Hindlimb muscle (tissue), 1 donor: Measurements from ENCODE around the gene TMEM11. TPM values are rescaled to one million over a fixed set of nuclear protein-coding genes. Genes with fewer than 3 reads are reported as not detected.

Experiments
- DNase-seq: peaks from one replicate; pipeline ENCODE4 v3.0.0-alpha.2; 2013
- polyA plus RNA-seq: library from polyadenylated mRNA; unstranded; fragments of 120-200 nt; gene quantifications from one replicate; pipeline ENCODE4 v1.2.1, GENCODE V29; 2013; ENCODE audit not compliant: insufficient read length

Gene TMEM11
- polyA plus RNA-seq, 1 donor: 30.4 TPM

- no peak for DNase-seq
Observed at GRCh38 chr17:21177854-21178600, 35.9 kb downstream of the TMEM11 start.

DNA sequence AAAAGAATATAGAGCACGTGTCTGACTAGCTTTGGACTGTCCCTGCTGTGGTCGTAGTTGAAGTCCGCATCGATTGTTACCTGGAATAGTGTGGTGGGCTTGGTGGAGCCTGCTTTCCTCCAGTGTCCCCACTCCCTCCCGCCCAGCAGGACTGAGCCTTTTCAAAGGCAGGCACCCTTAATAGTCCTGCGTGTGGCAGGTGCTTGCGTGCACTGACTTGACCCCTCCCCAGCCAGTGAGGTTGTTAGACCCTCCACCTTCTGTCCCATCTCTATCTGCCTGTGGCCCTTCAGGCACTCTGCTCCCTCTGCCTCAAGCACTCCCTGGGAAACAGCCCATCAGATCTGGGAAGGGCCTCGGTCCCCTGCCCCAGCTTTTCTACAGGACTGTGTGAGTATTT is 36.6 kb downstream of the TMEM11 start:
- no peak for DNase-seq

DNA sequence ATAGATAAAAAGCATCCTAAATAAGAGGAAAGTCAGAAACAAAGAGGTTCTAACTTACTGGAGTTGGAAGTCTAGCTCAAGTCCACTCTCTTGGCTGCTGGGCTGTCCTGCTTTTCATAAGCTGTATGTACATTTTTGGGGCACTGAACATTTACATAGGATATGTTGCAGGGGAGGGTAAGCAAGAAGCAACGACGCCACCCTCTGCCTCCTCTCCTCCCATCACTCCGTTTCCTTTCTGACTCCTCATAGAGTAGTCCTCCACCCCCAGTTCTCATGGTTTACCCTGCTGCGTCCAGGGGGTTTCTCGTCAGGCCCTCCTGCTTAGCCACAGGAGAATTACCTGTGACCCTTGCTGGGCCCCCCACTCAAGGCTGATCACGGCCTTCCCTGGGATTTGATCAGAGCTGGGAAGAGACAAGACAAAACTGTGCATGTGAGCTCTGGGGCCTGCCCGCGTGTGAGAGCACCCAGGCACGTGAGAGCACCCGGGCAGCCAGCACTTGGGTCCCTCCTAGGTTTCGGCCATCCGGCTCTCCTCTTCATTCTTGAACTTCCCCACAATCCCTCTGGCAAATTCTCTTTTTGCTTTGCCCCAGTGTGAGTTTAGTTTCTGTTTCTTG is 37.1 kb downstream of the TMEM11 start:
- DNase-seq: no peak

DNA sequence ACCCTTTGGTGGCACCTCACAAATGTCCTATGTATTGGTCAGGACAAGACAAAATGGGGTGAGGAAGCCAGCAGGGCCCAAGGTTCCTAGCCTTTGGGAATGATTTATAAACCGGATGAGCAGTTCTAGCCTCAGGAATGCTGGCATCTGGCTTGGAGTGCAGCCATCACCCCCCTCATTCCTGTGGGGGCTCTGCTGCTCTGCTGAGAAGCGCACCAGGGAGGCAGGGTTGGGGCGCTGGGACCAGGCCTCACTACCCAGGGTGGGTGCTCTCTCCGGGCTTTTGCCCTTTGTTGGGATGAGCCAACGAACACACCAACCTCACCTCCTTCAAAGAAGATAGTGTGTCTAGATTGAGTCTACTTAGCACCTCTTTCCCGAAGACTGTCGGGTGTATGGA is 39.2 kb downstream of the TMEM11 start:
- DNase-seq: no peak

- no peak for DNase-seq
Observed at GRCh38 chr17:21174186-21174585, 39.8 kb downstream of the TMEM11 start.

- DNase-seq: no peak
Observed at GRCh38 chr17:21173543-21173942, 40.4 kb downstream of the TMEM11 start.

DNA sequence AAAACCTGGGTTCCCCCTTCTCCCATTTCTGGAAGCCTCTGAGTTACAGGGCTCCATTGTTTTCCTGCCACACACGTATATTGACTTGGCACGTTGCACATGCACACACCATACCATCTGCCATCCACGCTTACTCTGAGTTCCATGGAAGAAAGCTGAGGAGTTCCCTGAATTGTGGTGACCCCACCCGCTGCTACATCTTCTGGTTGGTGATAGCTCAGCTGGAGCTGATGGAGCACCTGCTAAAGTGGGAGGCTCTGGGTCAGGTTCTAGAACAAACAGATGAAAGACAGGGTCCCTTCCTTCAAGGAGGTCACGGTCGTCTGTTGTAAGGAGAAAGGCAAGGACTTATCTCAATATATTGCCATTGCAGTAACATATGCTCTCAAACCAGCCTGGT is 41.1 kb downstream of the TMEM11 start:
- no peak for DNase-seq

- DNase-seq: no peak
Observed at GRCh38 chr17:21171970-21172510, 41.9 kb downstream of the TMEM11 start.

DNA sequence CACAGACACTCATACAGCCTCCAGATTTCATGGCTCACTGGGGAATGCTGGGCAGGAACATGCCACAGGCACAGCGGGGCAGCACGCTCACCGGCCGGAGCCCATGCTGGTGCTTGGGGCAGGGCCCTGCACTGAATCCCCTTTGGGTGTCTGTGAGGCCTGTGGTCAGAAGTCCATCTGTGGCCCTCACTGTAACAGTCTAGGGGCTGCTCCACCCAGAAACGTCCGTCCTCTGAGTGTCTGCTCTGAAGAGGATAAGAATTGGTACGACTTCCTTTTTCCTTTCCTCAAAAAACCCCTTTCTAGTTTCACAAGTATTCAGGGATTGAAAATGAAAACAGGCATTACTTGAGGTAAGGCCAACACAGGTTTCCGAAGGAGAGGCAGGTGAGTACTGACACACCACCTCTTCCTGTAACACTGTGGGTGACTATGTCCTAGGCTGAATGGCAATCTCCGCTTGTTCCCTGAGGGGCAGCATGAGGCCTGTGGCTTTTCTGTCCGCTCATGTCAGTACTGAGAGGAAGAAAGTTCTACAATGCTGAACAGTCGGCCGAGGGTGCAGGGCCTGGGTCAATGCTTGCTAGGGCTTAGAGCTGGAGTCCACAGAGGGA is 42.5 kb downstream of the TMEM11 start:
- DNase-seq: no peak

DNA sequence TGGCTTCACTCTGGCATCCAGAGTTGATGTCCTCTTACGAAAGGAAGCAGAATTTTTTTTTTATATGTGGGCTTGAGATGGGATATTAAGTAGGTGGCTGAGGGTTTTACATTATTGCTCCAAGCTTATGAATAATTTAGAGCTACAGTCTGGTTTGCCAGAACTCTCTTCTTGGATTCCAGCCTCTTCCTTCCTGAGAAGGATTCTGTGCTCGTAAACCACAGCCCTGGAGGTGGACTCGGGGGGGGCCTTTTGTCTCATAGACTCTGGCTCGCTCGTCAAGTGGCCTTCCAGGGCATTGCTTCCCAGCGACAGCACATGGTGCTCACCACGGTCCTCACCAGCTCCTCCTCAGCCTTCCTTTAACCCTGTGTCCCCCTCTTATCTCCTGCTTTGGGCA is 43.2 kb downstream of the TMEM11 start:
- no peak for DNase-seq

- no peak for DNase-seq
Observed at GRCh38 chr17:21169496-21169895, 44.5 kb downstream of the TMEM11 start.

- no peak for DNase-seq
Observed at GRCh38 chr17:21168555-21168865, 45.5 kb downstream of the TMEM11 start.

DNA sequence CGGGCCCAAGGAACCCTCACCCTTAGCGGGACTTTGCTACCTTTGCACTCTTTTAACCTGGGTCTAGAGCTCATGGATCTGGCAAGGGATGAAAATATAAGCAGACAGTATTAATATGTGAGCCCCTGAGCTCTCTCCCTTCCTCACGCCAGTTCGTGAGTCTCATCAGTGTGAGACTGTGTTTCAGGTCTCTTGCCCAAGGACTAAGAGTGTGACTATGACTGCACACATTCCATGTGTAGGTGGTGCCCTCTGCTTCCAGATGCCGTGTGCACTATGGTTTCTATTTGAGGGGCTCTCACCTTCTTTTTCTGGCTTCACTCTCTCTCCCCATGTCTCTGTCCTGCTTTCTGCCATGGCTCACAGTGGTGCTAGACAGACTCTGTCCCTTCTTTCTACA is 46.7 kb downstream of the TMEM11 start:
- no peak for DNase-seq

DNA sequence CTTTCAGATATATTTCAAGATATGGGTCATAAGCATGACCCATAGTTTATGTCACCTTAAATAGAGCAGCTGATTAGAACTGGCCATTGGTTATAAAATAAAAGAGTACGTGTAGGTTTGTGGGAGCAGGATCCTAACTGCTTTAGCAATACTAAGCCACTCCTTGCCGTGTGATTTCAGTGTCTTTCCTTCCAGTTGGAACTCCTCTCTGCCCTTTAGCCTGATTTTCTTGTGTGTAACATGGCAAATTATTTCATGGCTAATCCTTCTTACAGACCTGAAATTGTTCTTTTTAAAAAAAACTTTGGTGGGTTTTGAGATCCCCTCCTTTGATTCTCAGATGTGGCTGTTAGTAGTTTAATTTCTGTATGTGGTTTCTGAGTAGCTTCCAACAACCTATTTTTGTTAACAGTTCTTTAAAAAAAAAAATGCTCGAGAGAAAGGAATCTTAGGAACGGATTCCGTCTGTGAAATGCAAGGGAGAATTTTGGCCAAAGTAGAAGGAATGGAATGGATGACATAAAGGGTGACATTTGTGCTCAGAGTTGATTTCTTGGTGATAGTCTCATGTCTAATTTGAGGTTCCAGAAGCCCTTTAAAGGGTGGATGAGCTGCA is 47.3 kb downstream of the TMEM11 start:
- peak; percentile 42 for DNase-seq

GRCh38 chr17:21165922-21166594 is 47.9 kb downstream of the TMEM11 start:
- no peak for DNase-seq

GRCh38 chr17:21164620-21165019 is 49.3 kb downstream of the TMEM11 start:
- no peak for DNase-seq

DNA sequence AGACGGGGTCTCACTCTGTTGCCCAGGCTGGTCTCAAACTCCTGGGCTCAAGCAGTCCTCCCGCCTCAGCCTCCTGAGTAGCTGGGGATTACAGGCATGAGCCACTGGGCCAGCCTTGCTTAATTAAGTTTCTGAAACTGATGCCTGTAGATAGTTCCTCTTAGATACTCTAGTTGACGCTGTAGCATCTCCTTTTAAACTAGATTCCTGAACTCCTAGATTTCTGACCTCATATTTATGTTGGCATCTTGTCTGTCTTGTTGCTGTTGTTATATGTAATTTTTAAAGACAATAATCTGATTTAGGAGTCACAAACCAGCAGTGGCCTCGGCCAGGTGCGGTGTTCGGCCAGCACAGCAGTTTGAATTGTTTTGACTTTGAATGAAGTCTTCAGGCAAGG is 49.7 kb downstream of the TMEM11 start:
- no peak for DNase-seq

DNA sequence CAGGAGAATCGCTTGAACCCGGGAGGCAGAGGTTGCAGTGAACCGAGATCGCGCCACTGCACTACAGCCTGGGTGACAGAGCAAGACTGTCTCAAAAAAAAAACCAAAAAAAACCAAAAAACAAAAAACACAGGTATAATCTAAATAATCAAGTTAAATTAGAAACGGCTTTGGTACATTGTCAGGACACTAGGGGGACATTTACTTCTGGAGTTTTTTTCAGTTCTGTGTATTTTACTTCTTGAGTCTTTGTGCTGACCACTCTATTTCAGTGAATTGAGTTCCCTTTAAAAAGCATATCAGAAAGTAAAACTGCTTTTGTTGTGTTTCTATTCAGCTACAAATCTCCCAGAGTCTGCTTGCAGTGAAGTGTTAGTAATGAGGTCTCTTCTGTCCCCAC is 50.9 kb downstream of the TMEM11 start:
- no peak for DNase-seq

DNA sequence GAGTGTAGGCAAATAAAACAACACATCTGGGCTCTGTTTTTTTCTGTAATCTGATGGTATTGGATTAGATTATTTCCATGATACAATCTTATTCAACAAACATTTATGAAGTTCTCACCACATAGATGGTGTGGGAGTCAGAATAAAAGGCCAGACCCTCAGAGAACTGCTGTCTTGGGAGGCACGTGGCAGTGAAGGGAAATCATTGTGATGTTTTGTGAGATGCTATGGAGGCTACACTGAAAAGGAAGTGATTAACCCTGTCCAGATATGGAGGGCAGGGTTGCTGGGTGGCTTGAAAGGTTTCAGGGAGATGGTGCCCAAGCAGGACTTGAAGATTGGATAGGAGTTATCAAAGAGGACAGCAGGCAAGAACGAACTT is 51.6 kb downstream of the TMEM11 start:
- DNase-seq: no peak

- no peak for DNase-seq
Observed at GRCh38 chr17:21161498-21162393, 52.2 kb downstream of the TMEM11 start.

DNA sequence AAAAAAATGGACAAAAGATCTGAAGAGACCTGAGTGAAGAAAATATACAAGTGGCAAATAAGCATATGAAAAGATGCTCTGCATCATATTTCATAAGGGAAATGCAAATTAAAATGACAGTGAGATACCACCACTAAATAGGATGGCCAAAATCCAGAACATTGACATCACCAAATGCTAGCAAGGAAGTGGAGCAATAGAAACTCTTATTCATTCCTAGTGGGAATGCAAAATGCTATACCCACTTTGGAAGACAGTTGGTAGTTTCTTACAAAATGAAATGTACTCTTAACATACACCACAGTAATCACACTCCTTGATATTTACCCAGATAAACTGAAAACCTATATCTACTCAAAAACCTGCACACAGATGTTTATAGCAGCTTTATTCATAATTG is 53.6 kb downstream of the TMEM11 start:
- DNase-seq: no peak
